ENCODE results near the gene VAV3.

VAV3 gene

GRCh38 chr1:107535091-107535490 is 429.9 kb downstream of the VAV3 start:
- no peak for DNase-seq (ENCODE audit: low read depth in 2 of 2)

GRCh38 chr1:107534632-107535031 is 430.3 kb downstream of the VAV3 start:
- no peak for DNase-seq (ENCODE audit: low read depth in 2 of 2)

GRCh38 chr1:107533436-107533835 is 431.5 kb downstream of the VAV3 start:
- DNase-seq (ENCODE audit: low read depth in 2 of 2): no peak

- DNase-seq (ENCODE audit: low read depth in 2 of 2): no peak
These were observed 432.7 kb downstream of the VAV3 start for GRCh38 chr1:107532318-107532717.

GRCh38 chr1:107531065-107531908 is 433.7 kb downstream of the VAV3 start:
- DNase-seq (ENCODE audit: low read depth in 2 of 2): no peak

- no peak for DNase-seq (ENCODE audit: low read depth in 2 of 2)
These were observed 434.4 kb downstream of the VAV3 start for GRCh38 chr1:107530543-107530942.

- DNase-seq (ENCODE audit: low read depth in 2 of 2): peak; percentile 22 to 29
These were observed 435.4 kb downstream of the VAV3 start for GRCh38 chr1:107529511-107530149.

GRCh38 chr1:107526524-107527198 is 438.3 kb downstream of the VAV3 start:
- no peak for DNase-seq (ENCODE audit: low read depth in 2 of 2)

GRCh38 chr1:107525961-107526360 is 439.0 kb downstream of the VAV3 start:
- no peak for DNase-seq (ENCODE audit: low read depth in 2 of 2)

GRCh38 chr1:107525145-107525544 is 439.8 kb downstream of the VAV3 start:
- peak in 1 of 2 experiments; percentile 6 for DNase-seq (ENCODE audit: low read depth in 2 of 2)

- no peak for DNase-seq (ENCODE audit: low read depth in 2 of 2)
These were observed 440.7 kb downstream of the VAV3 start for GRCh38 chr1:107524301-107524700.

GRCh38 chr1:107523736-107524135 is 441.2 kb downstream of the VAV3 start:
- no peak for DNase-seq (ENCODE audit: low read depth in 2 of 2)

- no peak for DNase-seq (ENCODE audit: low read depth in 2 of 2)
These were observed 441.9 kb downstream of the VAV3 start for GRCh38 chr1:107523061-107523460.
